Activated T-helper 1 cell treated with anti-CD3 and anti-CD28 coated beads, Interleukin-12 subunit alpha, Interleukin-12 subunit beta, Interleukin-2, Interleukin-4 antibody, amounts not matched to agents 30 ng/mL and 10 ng/mL and 1 ng/mL, durations not matched to agents 14 hours and 24 hours and 36 hours (primary cell): ENCODE data around the gene ZNF423. TPM values are rescaled to one million over a fixed set of nuclear protein-coding genes. Genes with fewer than 3 reads are reported as not detected.

Experiments used
- DNase-seq: peaks from one replicate; pipeline ENCODE4 v3.0.0; 2021; ENCODE audit warnings: low spot score
- H3K27ac Mint-ChIP-seq: one replicate; pipeline ENCODE4 v1.8.0; 2021; ENCODE audit warnings: mild to moderate bottlenecking, mixed read lengths
- H3K27me3 Mint-ChIP-seq: one replicate; pipeline ENCODE4 v1.8.0; 2022; ENCODE audit warnings: mild to moderate bottlenecking, moderate library complexity, mixed read lengths; ENCODE audit not compliant: insufficient read depth
- H3K36me3 Mint-ChIP-seq: one replicate; pipeline ENCODE4 v1.8.0; 2021; ENCODE audit warnings: low read depth, mixed read lengths
- H3K4me1 Mint-ChIP-seq: one replicate; pipeline ENCODE4 v1.8.0; 2021; ENCODE audit warnings: low read depth, mixed read lengths
- H3K4me3 Mint-ChIP-seq: one replicate; pipeline ENCODE4 v1.8.0; 2021; ENCODE audit warnings: mild to moderate bottlenecking, moderate library complexity, mixed read lengths
- H3K9me3 Mint-ChIP-seq: one replicate; pipeline ENCODE4 v1.8.0; 2021; ENCODE audit warnings: mixed read lengths
- intact Hi-C: fragments of 100-400 bp; cut with micrococcal nuclease; formaldehyde crosslinking; loops from one replicate; pipeline ENCODE4 v1.15.1; 2024
- total RNA-seq: library from RNA; stranded (reverse); gene quantifications from 2 replicates; pipeline ENCODE4 v1.2.3, GENCODE V29; 2022

ZNF423 gene
- total RNA-seq, 1 donor from 2014 or later: not detected

- Mint-ChIP-seq H3K36me3 (no peaks in the 10 kb centered on the region), H3K27ac (no peak overlapping the region), H3K4me1 (no peaks in the 10 kb centered on the region), H3K27me3 (peaks cover 2% of the 10 kb centered on the region), H3K9me3 (no peaks in the 10 kb centered on the region), H3K4me3 (no peak overlapping the region)
- DNase-seq: no peak
- intact Hi-C loops: no loop called here
Observed at GRCh38 chr16:49776734-49777133, 79.2 kb downstream of the ZNF423 start.

GRCh38 chr16:49776085-49776595, 79.8 kb downstream of the ZNF423 start:
- Mint-ChIP-seq H3K4me3 (no peak overlapping the region), H3K4me1 (no peaks in the 10 kb centered on the region), H3K36me3 (no peaks in the 10 kb centered on the region), H3K27me3 (peaks cover 2% of the 10 kb centered on the region), H3K27ac (no peak overlapping the region), H3K9me3 (no peaks in the 10 kb centered on the region)
- DNase-seq: no peak
- intact Hi-C loops: no loop called here

- no peaks in the 10 kb centered on the region for H3K36me3 Mint-ChIP-seq
- intact Hi-C loops: no loop called here
Observed at GRCh38 chr16:49775581-49775980, 80.3 kb downstream of the ZNF423 start.

GRCh38 chr16:49775018-49775417, 80.9 kb downstream of the ZNF423 start:
- Mint-ChIP-seq H3K36me3 (no peaks in the 10 kb centered on the region), H3K9me3 (no peaks in the 10 kb centered on the region), H3K27ac (no peak overlapping the region), H3K4me3 (no peak overlapping the region), H3K4me1 (no peaks in the 10 kb centered on the region), H3K27me3 (peaks cover 2% of the 10 kb centered on the region)
- no peak for DNase-seq
- intact Hi-C loops: no loop called here

More at GRCh38 chr16:49775581-49775980, 80.3 kb downstream of the ZNF423 start:
- DNase-seq: no peak
- no peaks in the 10 kb centered on the region for H3K9me3 Mint-ChIP-seq
- H3K4me1 Mint-ChIP-seq: no peaks in the 10 kb centered on the region
- H3K27me3 Mint-ChIP-seq: peaks cover 2% of the 10 kb centered on the region
- no peak overlapping the region for H3K27ac Mint-ChIP-seq
- H3K4me3 Mint-ChIP-seq: no peak overlapping the region

DNA sequence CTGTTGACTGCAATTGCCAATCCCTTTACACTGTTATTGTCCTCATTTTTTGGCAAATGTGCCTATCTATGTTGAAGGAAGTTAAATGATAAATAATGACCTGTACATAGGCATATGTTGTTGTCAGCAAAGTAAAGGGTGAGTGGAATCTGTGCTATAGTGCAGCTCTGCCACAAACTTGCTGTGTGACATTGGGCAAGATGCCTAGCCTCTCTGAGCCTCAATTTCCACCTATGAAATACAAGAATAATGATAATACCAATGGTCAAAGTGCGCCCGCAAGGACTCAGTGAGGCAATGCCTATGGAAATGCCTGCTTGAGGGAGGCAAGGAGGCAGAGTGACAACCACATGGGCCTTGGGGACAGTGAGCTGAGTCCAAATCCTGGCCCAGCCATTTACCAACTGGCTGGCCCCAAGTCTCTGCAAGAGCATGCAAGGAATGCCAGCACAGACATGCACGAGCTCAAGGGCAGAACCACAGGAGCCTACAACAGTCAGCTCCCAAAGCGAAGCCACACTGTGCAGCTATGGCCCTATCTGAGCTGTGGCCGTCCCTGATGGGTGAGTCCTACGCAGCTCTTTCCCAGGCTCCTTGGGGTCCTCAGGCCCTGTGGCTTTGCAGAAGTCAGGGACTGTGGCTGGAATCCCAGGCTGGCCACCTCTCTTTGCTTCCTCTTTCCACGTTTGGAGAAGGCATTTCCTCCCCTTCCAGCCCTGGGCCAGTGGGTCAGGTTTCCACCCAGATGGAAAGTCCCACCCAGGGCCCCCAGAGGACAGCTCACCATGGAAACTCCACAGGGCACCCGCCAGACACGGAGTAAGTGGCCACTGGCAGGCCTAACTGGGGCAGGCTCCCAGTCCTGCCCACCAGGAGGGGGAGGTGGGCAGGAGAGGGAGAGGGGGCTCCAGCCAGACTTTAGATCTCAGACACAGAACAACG, 82.1 kb downstream of the ZNF423 start:
- intact Hi-C loops: no loop called here
- H3K4me1 Mint-ChIP-seq: no peaks in the 10 kb centered on the region
- DNase-seq: no peak

GRCh38 chr16:49767998-49768397, 87.9 kb downstream of the ZNF423 start:
- Mint-ChIP-seq H3K4me3 (no peak overlapping the region), H3K36me3 (no peaks in the 10 kb centered on the region), H3K9me3 (no peaks in the 10 kb centered on the region), H3K27ac (no peak overlapping the region), H3K4me1 (no peaks in the 10 kb centered on the region), H3K27me3 (peaks cover 1% of the 10 kb centered on the region)
- intact Hi-C loops: no loop called here
- no peak for DNase-seq

More for the DNA sequence above, 82.1 kb downstream of the ZNF423 start:
- no peaks in the 10 kb centered on the region for H3K27me3 Mint-ChIP-seq
- H3K27ac Mint-ChIP-seq: no peak overlapping the region
- H3K36me3 Mint-ChIP-seq: no peaks in the 10 kb centered on the region
- no peak overlapping the region for H3K4me3 Mint-ChIP-seq
- H3K9me3 Mint-ChIP-seq: no peaks in the 10 kb centered on the region

GRCh38 chr16:49767414-49767813, 88.5 kb downstream of the ZNF423 start:
- Mint-ChIP-seq H3K4me3 (no peak overlapping the region), H3K27ac (no peak overlapping the region), H3K4me1 (no peaks in the 10 kb centered on the region), H3K9me3 (no peaks in the 10 kb centered on the region), H3K27me3 (peaks cover 1% of the 10 kb centered on the region), H3K36me3 (no peaks in the 10 kb centered on the region)
- intact Hi-C loops: no loop called here
- no peak for DNase-seq

DNA sequence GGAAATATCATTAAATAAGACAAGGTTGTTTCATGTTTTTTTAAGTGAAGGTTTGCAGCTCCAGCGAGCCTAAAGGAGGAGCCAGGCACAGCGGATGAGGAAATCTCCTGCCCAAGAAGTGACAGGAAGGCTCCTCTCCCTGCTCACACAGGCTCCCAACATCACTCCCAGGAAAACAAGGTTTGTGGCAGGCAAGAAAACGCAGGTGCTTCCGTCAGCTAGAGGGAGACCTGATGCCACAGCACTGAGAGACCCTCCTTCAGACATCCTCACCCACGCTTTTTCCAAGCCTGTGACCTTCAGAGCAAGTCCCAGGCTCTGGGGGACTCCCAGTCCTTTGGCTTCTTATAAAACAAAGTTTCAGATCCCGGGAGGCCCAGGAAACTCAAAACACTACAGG, 89.7 kb downstream of the ZNF423 start:
- intact Hi-C loops: no loop called here
- Mint-ChIP-seq H3K27me3 (peaks cover 1% of the 10 kb centered on the region), H3K27ac (no peak overlapping the region)

GRCh38 chr16:49763826-49764225, 92.1 kb downstream of the ZNF423 start:
- H3K27ac Mint-ChIP-seq: no peak overlapping the region
- intact Hi-C loops: no loop called here
- peaks cover 1% of the 10 kb centered on the region for H3K27me3 Mint-ChIP-seq
- no peaks in the 10 kb centered on the region for H3K36me3 Mint-ChIP-seq
- H3K4me1 Mint-ChIP-seq: no peaks in the 10 kb centered on the region
- no peak for DNase-seq
- H3K4me3 Mint-ChIP-seq: no peak overlapping the region
- H3K9me3 Mint-ChIP-seq: no peaks in the 10 kb centered on the region

More for the DNA sequence above, 89.7 kb downstream of the ZNF423 start:
- H3K4me3 Mint-ChIP-seq: no peak overlapping the region
- no peak for DNase-seq
- H3K4me1 Mint-ChIP-seq: no peaks in the 10 kb centered on the region
- H3K36me3 Mint-ChIP-seq: no peaks in the 10 kb centered on the region
- no peaks in the 10 kb centered on the region for H3K9me3 Mint-ChIP-seq

- Mint-ChIP-seq H3K27ac (no peak overlapping the region), H3K27me3 (peaks cover 3% of the 10 kb centered on the region), H3K4me1 (no peaks in the 10 kb centered on the region), H3K36me3 (no peaks in the 10 kb centered on the region), H3K4me3 (no peak overlapping the region), H3K9me3 (no peaks in the 10 kb centered on the region)
- intact Hi-C loops: no loop called here
- no peak for DNase-seq
Observed at GRCh38 chr16:49760815-49761214, 95.1 kb downstream of the ZNF423 start.

GRCh38 chr16:49757559-49758069, 98.3 kb downstream of the ZNF423 start:
- intact Hi-C loops: no loop called here
- H3K36me3 Mint-ChIP-seq: no peaks in the 10 kb centered on the region
- no peak for DNase-seq
- H3K9me3 Mint-ChIP-seq: no peaks in the 10 kb centered on the region
- H3K4me1 Mint-ChIP-seq: no peaks in the 10 kb centered on the region
- no peak overlapping the region for H3K27ac Mint-ChIP-seq
- no peak overlapping the region for H3K4me3 Mint-ChIP-seq
- peaks cover 20% of the 10 kb centered on the region for H3K27me3 Mint-ChIP-seq

GRCh38 chr16:49756775-49757558, 98.9 kb downstream of the ZNF423 start:
- intact Hi-C loops: no loop called here
- Mint-ChIP-seq H3K27me3 (peaks cover 20% of the 10 kb centered on the region), H3K9me3 (no peaks in the 10 kb centered on the region), H3K4me3 (no peak overlapping the region), H3K4me1 (no peaks in the 10 kb centered on the region), H3K27ac (no peak overlapping the region), H3K36me3 (no peaks in the 10 kb centered on the region)
- DNase-seq: no peak
